H9 (cell line): ENCODE data around the gene ZMYND8. TPM values are rescaled to one million over a fixed set of nuclear protein-coding genes. Genes with fewer than 3 reads are reported as not detected.

Source experiments
- DNase-seq: peaks from one replicate; pipeline ENCODE4 v3.0.0-alpha.2; 2017
- H2AFZ ChIP-seq: one replicate; pipeline ENCODE4 v1.6.1; 2013; ENCODE audit warnings: mild to moderate bottlenecking, low read length, control low read depth, moderate library complexity
- H2AK5ac ChIP-seq: 2 replicates; pipeline ENCODE4 v1.6.1; 2013; ENCODE audit warnings: low read length, control low read depth, mixed read lengths; ENCODE audit not compliant: insufficient read length
- H2BK120ac ChIP-seq: one replicate; pipeline ENCODE4 v1.6.1; 2013; ENCODE audit warnings: low read depth, mild to moderate bottlenecking, low read length, control low read depth, inconsistent platforms; ENCODE audit not compliant: poor library complexity, severe bottlenecking
- H2BK12ac ChIP-seq: 2 replicates; pipeline ENCODE4 v1.6.1; 2013; ENCODE audit warnings: low read length, control low read depth, mixed read lengths, low read depth; ENCODE audit not compliant: insufficient read length
- H2BK15ac ChIP-seq: 2 replicates; pipeline ENCODE4 v1.6.1; 2013; ENCODE audit warnings: low read depth, low read length, control low read depth
- H2BK20ac ChIP-seq: one replicate; pipeline ENCODE4 v1.6.1; 2013; ENCODE audit warnings: low read depth, mild to moderate bottlenecking, low read length, control low read depth, inconsistent platforms; ENCODE audit not compliant: poor library complexity, severe bottlenecking
- H2BK5ac ChIP-seq: 2 replicates; pipeline ENCODE4 v1.6.1; 2013; ENCODE audit warnings: low read length, control low read depth, mixed read lengths; ENCODE audit not compliant: insufficient read length
- H3K14ac ChIP-seq: 2 replicates; pipeline ENCODE4 v1.6.1; 2013; ENCODE audit warnings: low read length, control low read depth; ENCODE audit not compliant: insufficient read depth
- H3K18ac ChIP-seq: 2 replicates; pipeline ENCODE4 v1.6.1; 2013; ENCODE audit warnings: low read depth, mild to moderate bottlenecking, mixed read lengths, low read length, control low read depth; ENCODE audit not compliant: insufficient read length
- H3K23ac ChIP-seq: 2 replicates; pipeline ENCODE4 v1.6.1; 2013; ENCODE audit warnings: low read length, control low read depth, mixed read lengths, low read depth; ENCODE audit not compliant: insufficient read length
- H3K23me2 ChIP-seq: 2 replicates; pipeline ENCODE4 v1.6.1; 2013; ENCODE audit warnings: low read depth, mild to moderate bottlenecking, mixed read lengths, low read length, control low read depth; ENCODE audit not compliant: insufficient read length, poor library complexity, severe bottlenecking
- H3K27ac ChIP-seq: 2 replicates; pipeline ENCODE4 v1.5.1; 2013; ENCODE audit warnings: low read length, control low read depth, mixed read lengths, low read depth; ENCODE audit not compliant: insufficient read length
- H3K27me3 ChIP-seq: 2 replicates; pipeline ENCODE4 v1.6.1; 2013; ENCODE audit warnings: low read length, control low read depth, inconsistent platforms; ENCODE audit not compliant: insufficient read depth
- H3K4ac ChIP-seq: 2 replicates; pipeline ENCODE4 v1.6.1; 2013; ENCODE audit warnings: low read depth, mild to moderate bottlenecking, control low read depth, inconsistent platforms, low read length, moderate library complexity
- H3K4me1 ChIP-seq: 2 replicates; pipeline ENCODE4 v1.6.1; 2013; ENCODE audit warnings: low read length, control low read depth, inconsistent platforms; ENCODE audit not compliant: insufficient read depth
- H3K4me2 ChIP-seq: 2 replicates; pipeline ENCODE4 v1.6.1; 2013; ENCODE audit warnings: low read length, control low read depth, mixed read lengths; ENCODE audit not compliant: insufficient read length, insufficient read depth
- H3K56ac ChIP-seq: 2 replicates; pipeline ENCODE4 v1.6.1; 2013; ENCODE audit warnings: low read depth, mild to moderate bottlenecking, mixed read lengths, low read length, control low read depth; ENCODE audit not compliant: insufficient read length
- H3K79me1 ChIP-seq: 2 replicates; pipeline ENCODE4 v1.6.1; 2013; ENCODE audit warnings: low read depth, mild to moderate bottlenecking, moderate library complexity, low read length, control low read depth, inconsistent platforms; ENCODE audit not compliant: insufficient read depth, poor library complexity, severe bottlenecking
- H3K79me2 ChIP-seq: 2 replicates; pipeline ENCODE4 v1.6.1; 2013; ENCODE audit warnings: low read length, control low read depth, inconsistent platforms; ENCODE audit not compliant: insufficient read depth
- H3K9ac ChIP-seq: 2 replicates; pipeline ENCODE4 v1.6.1; 2013; ENCODE audit warnings: low read length, control low read depth, mixed read lengths; ENCODE audit not compliant: insufficient read length; ENCODE audit errors: extremely low read depth
- H3K9me3 ChIP-seq: one replicate; pipeline ENCODE4 v1.6.1; 2013; ENCODE audit warnings: low read depth, low read length, inconsistent platforms; ENCODE audit not compliant: control insufficient read depth
- H3T11ph ChIP-seq: one replicate; pipeline ENCODE4 v1.6.1; 2013; ENCODE audit warnings: mild to moderate bottlenecking, low read length, control low read depth, inconsistent platforms
- H4K20me1 ChIP-seq: one replicate; pipeline ENCODE4 v1.6.1; 2013; ENCODE audit not compliant: control insufficient read depth, insufficient read length, insufficient read depth
- H4K5ac ChIP-seq: 2 replicates; pipeline ENCODE4 v1.6.1; 2013; ENCODE audit warnings: low read depth, mild to moderate bottlenecking, mixed read lengths, low read length, control low read depth; ENCODE audit not compliant: insufficient read length
- H4K8ac ChIP-seq: replicated peaks from 2 replicates; pipeline ENCODE4 v1.6.1; 2013; ENCODE audit warnings: low read length, control low read depth, mixed read lengths, low read depth; ENCODE audit not compliant: insufficient read length
- H4K91ac ChIP-seq: 2 replicates; pipeline ENCODE4 v1.6.1; 2013; ENCODE audit warnings: low read depth, mild to moderate bottlenecking, moderate library complexity, mixed read lengths, low read length, control low read depth; ENCODE audit not compliant: insufficient read length
- H3K27ac Mint-ChIP-seq, 3 experiments: 2 replicates in 2 of 3; 3 replicates in 1 of 3; pipeline ENCODE4 v1.8.0; 2020 to 2021; ENCODE audit warnings: mixed read lengths in 3 of 3, mild to moderate bottlenecking in 1 of 3, moderate library complexity in 1 of 3
- H3K27me3 Mint-ChIP-seq: 2 replicates; pipeline ENCODE4 v1.8.0; 2021; ENCODE audit warnings: low read depth, mild to moderate bottlenecking, moderate library complexity, mixed read lengths
- H3K36me3 Mint-ChIP-seq, 3 experiments: 2 replicates in 2 of 3; 3 replicates in 1 of 3; pipeline ENCODE4 v1.8.0; 2020 to 2021; ENCODE audit warnings: low read depth in 3 of 3, mixed read lengths in 3 of 3; ENCODE audit not compliant: insufficient read depth in 1 of 3
- H3K4me1 Mint-ChIP-seq, 2 experiments: 2 replicates each; pipeline ENCODE4 v1.8.0; 2020; ENCODE audit warnings: mixed read lengths in 2 of 2
- H3K4me3 Mint-ChIP-seq, 2 experiments: 2 replicates in 1 of 2; 3 replicates in 1 of 2; pipeline ENCODE4 v1.8.0; 2020 to 2021; ENCODE audit warnings: mild to moderate bottlenecking in 2 of 2, mixed read lengths in 2 of 2, moderate library complexity in 1 of 2
- H3K9me3 Mint-ChIP-seq, 2 experiments: 2 replicates in 1 of 2; 3 replicates in 1 of 2; pipeline ENCODE4 v1.8.0; 2020; ENCODE audit warnings: mild to moderate bottlenecking in 2 of 2, mixed read lengths in 2 of 2, moderate library complexity in 1 of 2
- WGBS: extraction: QIAGEN DNeasy Blood & Tissue Kit; methylation state at CpG from one replicate; pipeline ENCODE4 v1.1.7; 2013; ENCODE audit warnings: missing lambda C conversion rate, low lambda C conversion rate, mixed read lengths; ENCODE audit not compliant: insufficient read length; ENCODE audit errors: extremely low coverage; 5-methylcytosine and 5-hydroxymethylcytosine counted together
- total RNA-seq: library from RNA; stranded (reverse); gene quantifications from 2 replicates; pipeline ENCODE4 v1.2.1, GENCODE V29; 2021
- TF ChIP-seq, protein P1 (sequence below): fragments of 200-600 bp; sonication (generic); conservative IDR thresholded peaks from 3 replicates; pipeline ENCODE4 v1.8.0; 2021; ENCODE audit warnings: antibody characterized with exemption, mild to moderate bottlenecking

The ZMYND8 gene
- total RNA-seq, 1 experiment from 2014 or later, result 158 TPM

DNA sequence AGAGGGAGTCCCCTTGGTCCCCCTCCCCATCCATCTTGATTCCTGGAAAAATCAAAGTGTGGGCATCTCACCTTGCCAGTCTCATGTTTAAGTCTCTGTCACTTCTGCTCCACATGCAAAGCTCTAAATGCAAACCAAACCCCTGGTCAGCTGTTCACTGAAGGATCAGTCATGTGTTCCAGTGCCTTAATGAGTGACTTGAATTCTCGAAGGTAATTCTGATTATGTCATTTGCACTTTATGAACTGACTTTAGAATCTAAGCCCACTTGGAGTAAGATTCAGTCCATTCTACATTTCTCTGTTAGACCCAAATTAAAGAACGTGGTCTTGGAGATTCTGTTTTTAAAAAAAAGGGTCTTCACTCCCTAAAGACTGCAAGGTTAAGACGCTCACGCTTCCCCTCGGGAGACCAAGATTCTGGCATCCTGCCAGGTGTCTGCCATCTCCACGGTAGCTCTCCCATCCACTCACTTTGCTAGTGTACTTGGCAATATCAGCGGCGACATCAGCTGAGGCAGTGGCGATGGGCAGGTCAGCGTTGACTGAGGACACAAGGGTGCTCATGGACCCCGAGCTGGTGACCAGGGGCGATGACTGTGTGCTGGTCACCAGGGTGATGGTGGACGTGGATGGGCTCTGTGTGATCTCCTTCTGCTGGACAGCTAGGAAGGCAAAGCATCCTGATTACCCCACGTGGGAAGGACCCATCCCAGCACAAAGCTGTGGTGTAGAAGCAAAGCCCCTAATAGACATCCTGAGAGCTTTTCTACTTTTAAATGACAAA, 120.5 kb downstream of the ZMYND8 start:
- H3K9ac ChIP-seq, result no peak overlapping the region
- Mint-ChIP-seq H3K4me1 (peaks cover 9 to 22% of the 10 kb centered on the region in 2 experiments), H3K36me3 (peaks cover 58 to 81% (median 74%) of the 10 kb centered on the region in 3 experiments), H3K27me3 (no peaks in the 10 kb centered on the region), H3K27ac (peak overlapping the region in 2 of 3 experiments; percentile 57 to 65; a peak in 2 of 7 replicates), H3K9me3 (no peaks in the 10 kb centered on the region), H3K4me3 (no peak overlapping the region; a peak in 1 of 5 replicates)
- no peak overlapping the region for H2AFZ ChIP-seq
- H3K4ac ChIP-seq, result no peak overlapping the region
- H3K9me3 ChIP-seq, result no peaks in the 10 kb centered on the region
- H4K8ac ChIP-seq, result no peak overlapping the region
- H3T11ph ChIP-seq, result no peak overlapping the region
- H3K4me1 ChIP-seq, result no peaks in the 10 kb centered on the region
- DNase-seq, result no peak
- WGBS, result no CpG with 5 or more reads among the region's 14 CpGs
- H4K5ac ChIP-seq, result no peak overlapping the region
- no peak overlapping the region for H3K18ac ChIP-seq
- no peak overlapping the region for H3K4me2 ChIP-seq
- no peak overlapping the region for H2BK15ac ChIP-seq
- H4K20me1 ChIP-seq, result no peaks in the 10 kb centered on the region
- no peak overlapping the region for H3K14ac ChIP-seq
- no peak overlapping the region for H2BK12ac ChIP-seq
- H2BK20ac ChIP-seq, result no peak overlapping the region
- H3K27me3 ChIP-seq, result no peaks in the 10 kb centered on the region
- no peaks in the 10 kb centered on the region for H3K23me2 ChIP-seq
- H3K27ac ChIP-seq, result no peak overlapping the region
- no peak overlapping the region for H3K56ac ChIP-seq
- TF ChIP-seq, protein P1, sequence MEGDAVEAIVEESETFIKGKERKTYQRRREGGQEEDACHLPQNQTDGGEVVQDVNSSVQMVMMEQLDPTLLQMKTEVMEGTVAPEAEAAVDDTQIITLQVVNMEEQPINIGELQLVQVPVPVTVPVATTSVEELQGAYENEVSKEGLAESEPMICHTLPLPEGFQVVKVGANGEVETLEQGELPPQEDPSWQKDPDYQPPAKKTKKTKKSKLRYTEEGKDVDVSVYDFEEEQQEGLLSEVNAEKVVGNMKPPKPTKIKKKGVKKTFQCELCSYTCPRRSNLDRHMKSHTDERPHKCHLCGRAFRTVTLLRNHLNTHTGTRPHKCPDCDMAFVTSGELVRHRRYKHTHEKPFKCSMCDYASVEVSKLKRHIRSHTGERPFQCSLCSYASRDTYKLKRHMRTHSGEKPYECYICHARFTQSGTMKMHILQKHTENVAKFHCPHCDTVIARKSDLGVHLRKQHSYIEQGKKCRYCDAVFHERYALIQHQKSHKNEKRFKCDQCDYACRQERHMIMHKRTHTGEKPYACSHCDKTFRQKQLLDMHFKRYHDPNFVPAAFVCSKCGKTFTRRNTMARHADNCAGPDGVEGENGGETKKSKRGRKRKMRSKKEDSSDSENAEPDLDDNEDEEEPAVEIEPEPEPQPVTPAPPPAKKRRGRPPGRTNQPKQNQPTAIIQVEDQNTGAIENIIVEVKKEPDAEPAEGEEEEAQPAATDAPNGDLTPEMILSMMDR, result no peak
- H2BK120ac ChIP-seq, result no peak overlapping the region
- no peak overlapping the region for H2AK5ac ChIP-seq
- H2BK5ac ChIP-seq, result no peak overlapping the region
- H3K23ac ChIP-seq, result no peak overlapping the region
- H4K91ac ChIP-seq, result no peak overlapping the region
- no peaks in the 10 kb centered on the region for H3K79me2 ChIP-seq
- no peaks in the 10 kb centered on the region for H3K79me1 ChIP-seq
